ENCODE data around the gene SAMMSON.

The SAMMSON gene

GRCh38 chr3:69994919-69995318 is 4.6 kb upstream of the SAMMSON start:
- TF ChIP-seq GATA2 (IDR thresholded peaks at IDR 0.05; ENCODE audit: low read depth, low read length) = no peak
- no peak for TF ChIP-seq GATA3 (IDR thresholded peaks at IDR 0.05; ENCODE audit: low read depth, low read length)

- 0 out of 2 replicates have a peak, but pooled peaks have one; percentile 25 for TF ChIP-seq GATA2 (IDR thresholded peaks at IDR 0.05; ENCODE audit: low read depth, low read length)
- peak; percentile 84 for TF ChIP-seq GATA3 (IDR thresholded peaks at IDR 0.05; ENCODE audit: low read depth, low read length)
These were observed 1.8 kb upstream of the SAMMSON start for GRCh38 chr3:69997631-69998307.

- no peak for TF ChIP-seq GATA2 (IDR thresholded peaks at IDR 0.05; ENCODE audit: low read depth, low read length)
- no peak for TF ChIP-seq GATA3 (IDR thresholded peaks at IDR 0.05; ENCODE audit: low read depth, low read length)
These were observed 784 bp upstream of the SAMMSON start for GRCh38 chr3:69998759-69999139.

- no peak for TF ChIP-seq GATA3 (IDR thresholded peaks at IDR 0.05; ENCODE audit: low read depth, low read length)
- no peak for TF ChIP-seq GATA2 (IDR thresholded peaks at IDR 0.05; ENCODE audit: low read depth, low read length)
These were observed 486 bp downstream of the SAMMSON start for GRCh38 chr3:70000028-70000410.

- no peak for TF ChIP-seq GATA2 (IDR thresholded peaks at IDR 0.05; ENCODE audit: low read depth, low read length)
- TF ChIP-seq GATA3 (IDR thresholded peaks at IDR 0.05; ENCODE audit: low read depth, low read length) = no peak
These were observed 1.1 kb downstream of the SAMMSON start for GRCh38 chr3:70000563-70001081.

GRCh38 chr3:70003119-70003518 is 3.6 kb downstream of the SAMMSON start:
- TF ChIP-seq GATA2 (IDR thresholded peaks at IDR 0.05; ENCODE audit: low read depth, low read length) = no peak
- no peak for TF ChIP-seq GATA3 (IDR thresholded peaks at IDR 0.05; ENCODE audit: low read depth, low read length)

GRCh38 chr3:70006089-70006488 is 6.6 kb downstream of the SAMMSON start:
- TF ChIP-seq GATA3 (IDR thresholded peaks at IDR 0.05; ENCODE audit: low read depth, low read length) (no peak), GATA2 (IDR thresholded peaks at IDR 0.05; ENCODE audit: low read depth, low read length) (no peak)

- TF ChIP-seq GATA2 (IDR thresholded peaks at IDR 0.05; ENCODE audit: low read depth, low read length) (no peak), GATA3 (IDR thresholded peaks at IDR 0.05; ENCODE audit: low read depth, low read length) (no peak)
These were observed 10.8 kb downstream of the SAMMSON start for GRCh38 chr3:70010346-70010745.

GRCh38 chr3:70011582-70011981 is 12.0 kb downstream of the SAMMSON start:
- TF ChIP-seq GATA3 (IDR thresholded peaks at IDR 0.05; ENCODE audit: low read depth, low read length) (no peak), GATA2 (IDR thresholded peaks at IDR 0.05; ENCODE audit: low read depth, low read length) (no peak)

- no peak for TF ChIP-seq GATA2 (IDR thresholded peaks at IDR 0.05; ENCODE audit: low read depth, low read length)
- TF ChIP-seq GATA3 (IDR thresholded peaks at IDR 0.05; ENCODE audit: low read depth, low read length) = no peak
These were observed 21.6 kb downstream of the SAMMSON start for GRCh38 chr3:70020906-70021660.

GRCh38 chr3:70028361-70028760 is 28.8 kb downstream of the SAMMSON start:
- TF ChIP-seq GATA2 (IDR thresholded peaks at IDR 0.05; ENCODE audit: low read depth, low read length) (no peak), GATA3 (IDR thresholded peaks at IDR 0.05; ENCODE audit: low read depth, low read length) (no peak)

- no peak for TF ChIP-seq GATA2 (IDR thresholded peaks at IDR 0.05; ENCODE audit: low read depth, low read length)
- TF ChIP-seq GATA3 (IDR thresholded peaks at IDR 0.05; ENCODE audit: low read depth, low read length) = no peak
These were observed 39.2 kb downstream of the SAMMSON start for GRCh38 chr3:70038693-70039092.

GRCh38 chr3:70040386-70040785 is 40.9 kb downstream of the SAMMSON start:
- TF ChIP-seq GATA2 (IDR thresholded peaks at IDR 0.05; ENCODE audit: low read depth, low read length) (no peak), GATA3 (IDR thresholded peaks at IDR 0.05; ENCODE audit: low read depth, low read length) (no peak)

GRCh38 chr3:70042641-70043040 is 43.1 kb downstream of the SAMMSON start:
- TF ChIP-seq GATA2 (IDR thresholded peaks at IDR 0.05; ENCODE audit: low read depth, low read length) (no peak), GATA3 (IDR thresholded peaks at IDR 0.05; ENCODE audit: low read depth, low read length) (no peak)

GRCh38 chr3:70049761-70050160 is 50.2 kb downstream of the SAMMSON start:
- TF ChIP-seq GATA2 (IDR thresholded peaks at IDR 0.05; ENCODE audit: low read depth, low read length) = no peak
- TF ChIP-seq GATA3 (IDR thresholded peaks at IDR 0.05; ENCODE audit: low read depth, low read length) = no peak

Data from SH-SY5Y (cell line).